Activated naive CD4-positive, alpha-beta T cell treated with Interleukin-2 at 50 U/mL for 16 hours (primary cell): ENCODE measurements around the gene CD209.

Experiments
- DNase-seq: peaks from one replicate; pipeline ENCODE4 v3.0.0-alpha.2; 2020

CD209 gene

GRCh38 chr19:7703332-7703731 is 44.0 kb downstream of the CD209 start:
- no peak for DNase-seq

GRCh38 chr19:7701654-7702457 is 45.5 kb downstream of the CD209 start, which contains the start of gene FCER2:
TSS of gene FCER2 (minus strand) at chr19:7702131. CDS start at chr19:7699760, 2,371 bp downstream.
- no peak for DNase-seq

GRCh38 chr19:7701049-7701653 is 46.2 kb downstream of the CD209 start:
- DNase-seq, result no peak

- peak; percentile 38 for DNase-seq
Measured at GRCh38 chr19:7699417-7700401, 47.6 kb downstream of the CD209 start.

- DNase-seq, result no peak
Measured at GRCh38 chr19:7699003-7699402, 48.3 kb downstream of the CD209 start.

- DNase-seq, result no peak
Measured at GRCh38 chr19:7698583-7698982, 48.8 kb downstream of the CD209 start.

GRCh38 chr19:7697721-7698287 is 49.5 kb downstream of the CD209 start:
- DNase-seq, result no peak

- no peak for DNase-seq
Measured at GRCh38 chr19:7694499-7694898, 52.8 kb downstream of the CD209 start.

- DNase-seq, result peak; percentile 27
Measured at GRCh38 chr19:7692417-7693088, 54.8 kb downstream of the CD209 start.

- DNase-seq, result peak; percentile 23
Measured at GRCh38 chr19:7691497-7691896, 55.8 kb downstream of the CD209 start.

- no peak for DNase-seq
Measured at GRCh38 chr19:7690779-7691258, 56.5 kb downstream of the CD209 start.
